ENCODE measurements around the gene SEMA3E.

The SEMA3E gene

GRCh38 chr7:83338277-83338950 is 310.5 kb downstream of the SEMA3E start:
- DNase-seq = no peak
- H3K9me3 Mint-ChIP-seq = no peaks in the 10 kb centered on the region
- TF ChIP-seq CTCF (IDR thresholded peaks at IDR 0.05) = no peak
- no peak overlapping the region for H3K4me3 Mint-ChIP-seq
- no peaks in the 10 kb centered on the region for H3K36me3 Mint-ChIP-seq (ENCODE audit: low read depth)
- no peaks in the 10 kb centered on the region for H3K27me3 Mint-ChIP-seq (ENCODE audit: low read depth, poor library complexity)
- no peaks in the 10 kb centered on the region for H3K4me1 Mint-ChIP-seq
- no peak overlapping the region for H3K27ac Mint-ChIP-seq

- Mint-ChIP-seq H3K36me3 (ENCODE audit: low read depth) (no peaks in the 10 kb centered on the region), H3K9me3 (no peaks in the 10 kb centered on the region), H3K27me3 (ENCODE audit: low read depth, poor library complexity) (no peaks in the 10 kb centered on the region), H3K4me1 (no peaks in the 10 kb centered on the region), H3K4me3 (no peak overlapping the region), H3K27ac (no peak overlapping the region)
- DNase-seq = no peak
- no peak for TF ChIP-seq CTCF (IDR thresholded peaks at IDR 0.05)
Measured at GRCh38 chr7:83337050-83337449, 311.9 kb downstream of the SEMA3E start.

- Mint-ChIP-seq H3K27ac (no peak overlapping the region), H3K4me1 (peaks cover under 1% of the 10 kb centered on the region), H3K9me3 (no peaks in the 10 kb centered on the region), H3K27me3 (ENCODE audit: low read depth, poor library complexity) (peaks cover 6% of the 10 kb centered on the region), H3K4me3 (no peak overlapping the region), H3K36me3 (ENCODE audit: low read depth) (no peaks in the 10 kb centered on the region)
- no peak for DNase-seq
- TF ChIP-seq CTCF (IDR thresholded peaks at IDR 0.05) = no peak
Measured at GRCh38 chr7:83326223-83326622, 322.7 kb downstream of the SEMA3E start.

- peaks cover 6% of the 10 kb centered on the region for H3K27me3 Mint-ChIP-seq (ENCODE audit: low read depth, poor library complexity)
- no peak for TF ChIP-seq CTCF (IDR thresholded peaks at IDR 0.05)
- DNase-seq = no peak
- H3K9me3 Mint-ChIP-seq = no peaks in the 10 kb centered on the region
- peaks cover 12% of the 10 kb centered on the region for H3K4me1 Mint-ChIP-seq
- H3K4me3 Mint-ChIP-seq = no peak overlapping the region
- H3K27ac Mint-ChIP-seq = no peak overlapping the region
- H3K36me3 Mint-ChIP-seq (ENCODE audit: low read depth) = no peaks in the 10 kb centered on the region
Measured at GRCh38 chr7:83325083-83325482, 323.9 kb downstream of the SEMA3E start.

- Mint-ChIP-seq H3K36me3 (ENCODE audit: low read depth) (no peaks in the 10 kb centered on the region), H3K4me3 (no peak overlapping the region), H3K9me3 (no peaks in the 10 kb centered on the region), H3K4me1 (peaks cover 17% of the 10 kb centered on the region), H3K27me3 (ENCODE audit: low read depth, poor library complexity) (peaks cover 6% of the 10 kb centered on the region), H3K27ac (no peak overlapping the region)
- DNase-seq = no peak
- TF ChIP-seq CTCF (IDR thresholded peaks at IDR 0.05) = no peak
Measured at GRCh38 chr7:83324596-83324995, 324.3 kb downstream of the SEMA3E start.

- Mint-ChIP-seq H3K4me1 (peaks cover 27% of the 10 kb centered on the region), H3K27ac (no peak overlapping the region), H3K36me3 (ENCODE audit: low read depth) (no peaks in the 10 kb centered on the region), H3K9me3 (no peaks in the 10 kb centered on the region), H3K4me3 (no peak overlapping the region), H3K27me3 (ENCODE audit: low read depth, poor library complexity) (peaks cover 4% of the 10 kb centered on the region)
- DNase-seq = no peak
- no peak for TF ChIP-seq CTCF (IDR thresholded peaks at IDR 0.05)
Measured at GRCh38 chr7:83321011-83321410, 327.9 kb downstream of the SEMA3E start.

All from nephron progenitor cell (in vitro differentiated cells).